HEK293 (cell line): Measurements from ENCODE around the gene CHMP4B.

Source experiments
- SP2 ChIP-seq: fragments of 450-650 bp; formaldehyde crosslinking; IDR thresholded peaks from 2 replicates; pipeline ENCODE4 v1.5.1; 2016; ENCODE audit warnings: missing biosample characterization, missing genetic modification characterization
- ZNF530 ChIP-seq: fragments of 450-650 bp; formaldehyde crosslinking; IDR thresholded peaks from 2 replicates; pipeline ENCODE4 v1.5.1; 2016; ENCODE audit warnings: low read depth, missing biosample characterization, missing genetic modification characterization
- ZNF624 ChIP-seq: fragments of 450-650 bp; formaldehyde crosslinking; IDR thresholded peaks from 2 replicates; pipeline ENCODE4 v1.5.1; 2017; ENCODE audit warnings: missing biosample characterization, missing genetic modification characterization
- TF ChIP-seq, protein P1 (sequence below): fragments of 450-650 bp; formaldehyde crosslinking; IDR thresholded peaks from 2 replicates; pipeline ENCODE4 v1.5.1; 2016; ENCODE audit warnings: missing biosample characterization, missing genetic modification characterization
- TF ChIP-seq, protein P2 (sequence below): fragments of 450-650 bp; formaldehyde crosslinking; IDR thresholded peaks from 2 replicates; pipeline ENCODE4 v1.5.1; 2016; ENCODE audit warnings: missing biosample characterization, missing genetic modification characterization
- TF ChIP-seq, protein P3 (sequence below): fragments of 450-650 bp; formaldehyde crosslinking; IDR thresholded peaks from 2 replicates; pipeline ENCODE4 v1.5.1; 2016; ENCODE audit warnings: missing biosample characterization, missing genetic modification characterization
- TF ChIP-seq, protein P4 (sequence below): IDR thresholded peaks from 2 replicates; pipeline ENCODE4 v1.6.1; 2011; ENCODE audit warnings: mild to moderate bottlenecking, low read depth, low read length, borderline replicate concordance

DNA sequence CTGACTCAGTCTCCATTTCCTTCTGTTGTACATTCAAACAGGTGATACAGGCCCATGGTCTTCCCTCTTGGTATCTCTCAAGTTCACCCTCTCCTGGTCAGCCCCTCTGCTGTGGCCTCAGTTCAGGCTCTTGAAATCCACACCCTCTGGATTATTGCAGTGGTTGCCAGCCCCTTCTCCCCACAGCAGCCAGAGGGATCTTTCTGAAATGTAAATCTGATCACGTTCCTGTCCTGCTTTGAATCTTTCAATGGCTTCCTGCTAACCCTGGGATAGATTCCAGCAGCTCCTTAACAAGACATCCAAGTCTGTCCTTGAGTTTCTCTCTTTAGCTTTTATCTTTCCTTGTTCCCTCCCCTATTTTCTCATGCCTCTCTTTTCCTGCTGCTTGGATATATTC is 22.2 kb downstream of the CHMP4B start:
- TF ChIP-seq ZNF530 (tag by site-specific recombination) (no peak), ZNF624 (no peak), SP2 (no peak)
- TF ChIP-seq, protein P1, sequence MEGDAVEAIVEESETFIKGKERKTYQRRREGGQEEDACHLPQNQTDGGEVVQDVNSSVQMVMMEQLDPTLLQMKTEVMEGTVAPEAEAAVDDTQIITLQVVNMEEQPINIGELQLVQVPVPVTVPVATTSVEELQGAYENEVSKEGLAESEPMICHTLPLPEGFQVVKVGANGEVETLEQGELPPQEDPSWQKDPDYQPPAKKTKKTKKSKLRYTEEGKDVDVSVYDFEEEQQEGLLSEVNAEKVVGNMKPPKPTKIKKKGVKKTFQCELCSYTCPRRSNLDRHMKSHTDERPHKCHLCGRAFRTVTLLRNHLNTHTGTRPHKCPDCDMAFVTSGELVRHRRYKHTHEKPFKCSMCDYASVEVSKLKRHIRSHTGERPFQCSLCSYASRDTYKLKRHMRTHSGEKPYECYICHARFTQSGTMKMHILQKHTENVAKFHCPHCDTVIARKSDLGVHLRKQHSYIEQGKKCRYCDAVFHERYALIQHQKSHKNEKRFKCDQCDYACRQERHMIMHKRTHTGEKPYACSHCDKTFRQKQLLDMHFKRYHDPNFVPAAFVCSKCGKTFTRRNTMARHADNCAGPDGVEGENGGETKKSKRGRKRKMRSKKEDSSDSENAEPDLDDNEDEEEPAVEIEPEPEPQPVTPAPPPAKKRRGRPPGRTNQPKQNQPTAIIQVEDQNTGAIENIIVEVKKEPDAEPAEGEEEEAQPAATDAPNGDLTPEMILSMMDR (tag by site-specific recombination) = no peak
- TF ChIP-seq, protein P2, sequence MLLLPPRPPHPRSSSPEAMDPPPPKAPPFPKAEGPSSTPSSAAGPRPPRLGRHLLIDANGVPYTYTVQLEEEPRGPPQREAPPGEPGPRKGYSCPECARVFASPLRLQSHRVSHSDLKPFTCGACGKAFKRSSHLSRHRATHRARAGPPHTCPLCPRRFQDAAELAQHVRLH = no peak
- TF ChIP-seq, protein P3, sequence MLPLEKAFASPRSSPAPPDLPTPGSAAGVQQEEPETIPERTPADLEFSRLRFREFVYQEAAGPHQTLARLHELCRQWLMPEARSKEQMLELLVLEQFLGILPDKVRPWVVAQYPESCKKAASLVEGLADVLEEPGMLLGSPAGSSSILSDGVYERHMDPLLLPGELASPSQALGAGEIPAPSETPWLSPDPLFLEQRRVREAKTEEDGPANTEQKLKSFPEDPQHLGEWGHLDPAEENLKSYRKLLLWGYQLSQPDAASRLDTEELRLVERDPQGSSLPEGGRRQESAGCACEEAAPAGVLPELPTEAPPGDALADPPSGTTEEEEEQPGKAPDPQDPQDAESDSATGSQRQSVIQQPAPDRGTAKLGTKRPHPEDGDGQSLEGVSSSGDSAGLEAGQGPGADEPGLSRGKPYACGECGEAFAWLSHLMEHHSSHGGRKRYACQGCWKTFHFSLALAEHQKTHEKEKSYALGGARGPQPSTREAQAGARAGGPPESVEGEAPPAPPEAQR = no peak
- TF ChIP-seq, protein P4, sequence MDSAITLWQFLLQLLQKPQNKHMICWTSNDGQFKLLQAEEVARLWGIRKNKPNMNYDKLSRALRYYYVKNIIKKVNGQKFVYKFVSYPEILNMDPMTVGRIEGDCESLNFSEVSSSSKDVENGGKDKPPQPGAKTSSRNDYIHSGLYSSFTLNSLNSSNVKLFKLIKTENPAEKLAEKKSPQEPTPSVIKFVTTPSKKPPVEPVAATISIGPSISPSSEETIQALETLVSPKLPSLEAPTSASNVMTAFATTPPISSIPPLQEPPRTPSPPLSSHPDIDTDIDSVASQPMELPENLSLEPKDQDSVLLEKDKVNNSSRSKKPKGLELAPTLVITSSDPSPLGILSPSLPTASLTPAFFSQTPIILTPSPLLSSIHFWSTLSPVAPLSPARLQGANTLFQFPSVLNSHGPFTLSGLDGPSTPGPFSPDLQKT = no peak
